Neural progenitor cell (in vitro differentiated cells): Measurements from ENCODE around the gene DNAI2.

Source experiments
- CTCF ChIP-seq: fragments of 200-600 bp; sonication (generic); IDR thresholded peaks from 2 replicates; pipeline ENCODE4 v1.5.1; 2017; ENCODE audit warnings: antibody characterized with exemption, mild to moderate bottlenecking
- EZH2 ChIP-seq: fragments of 200-600 bp; sonication (generic); IDR thresholded peaks from 2 replicates; pipeline ENCODE4 v1.6.1; 2017; ENCODE audit warnings: antibody characterized with exemption, mild to moderate bottlenecking, moderate library complexity
- EZH2phosphoT487 ChIP-seq: fragments of 200-600 bp; sonication (generic); IDR thresholded peaks from 2 replicates; pipeline ENCODE4 v1.6.1; 2017; ENCODE audit warnings: antibody characterized with exemption

- TF ChIP-seq CTCF = no peak
- TF ChIP-seq EZH2 = no peak
- no peak for TF ChIP-seq EZH2phosphoT487
Observed at GRCh38 chr17:74292495-74292894, 18.5 kb downstream of the DNAI2 start.
